H9 (cell line): ENCODE data around the gene MRPL9. TPM values are rescaled to one million over a fixed set of nuclear protein-coding genes. Genes with fewer than 3 reads are reported as not detected.

ENCODE experiments used
- DNase-seq: peaks from one replicate; pipeline ENCODE4 v3.0.0-alpha.2; 2017
- H2AFZ ChIP-seq: one replicate; pipeline ENCODE4 v1.6.1; 2013; ENCODE audit warnings: mild to moderate bottlenecking, low read length, control low read depth, moderate library complexity
- H2AK5ac ChIP-seq: 2 replicates; pipeline ENCODE4 v1.6.1; 2013; ENCODE audit warnings: low read length, control low read depth, mixed read lengths; ENCODE audit not compliant: insufficient read length
- H2BK120ac ChIP-seq: one replicate; pipeline ENCODE4 v1.6.1; 2013; ENCODE audit warnings: low read depth, mild to moderate bottlenecking, low read length, control low read depth, inconsistent platforms; ENCODE audit not compliant: poor library complexity, severe bottlenecking
- H2BK12ac ChIP-seq: 2 replicates; pipeline ENCODE4 v1.6.1; 2013; ENCODE audit warnings: low read length, control low read depth, mixed read lengths, low read depth; ENCODE audit not compliant: insufficient read length
- H2BK15ac ChIP-seq: 2 replicates; pipeline ENCODE4 v1.6.1; 2013; ENCODE audit warnings: low read depth, low read length, control low read depth
- H2BK20ac ChIP-seq: one replicate; pipeline ENCODE4 v1.6.1; 2013; ENCODE audit warnings: low read depth, mild to moderate bottlenecking, low read length, control low read depth, inconsistent platforms; ENCODE audit not compliant: poor library complexity, severe bottlenecking
- H2BK5ac ChIP-seq: 2 replicates; pipeline ENCODE4 v1.6.1; 2013; ENCODE audit warnings: low read length, control low read depth, mixed read lengths; ENCODE audit not compliant: insufficient read length
- H3K14ac ChIP-seq: 2 replicates; pipeline ENCODE4 v1.6.1; 2013; ENCODE audit warnings: low read length, control low read depth; ENCODE audit not compliant: insufficient read depth
- H3K18ac ChIP-seq: 2 replicates; pipeline ENCODE4 v1.6.1; 2013; ENCODE audit warnings: low read depth, mild to moderate bottlenecking, mixed read lengths, low read length, control low read depth; ENCODE audit not compliant: insufficient read length
- H3K23ac ChIP-seq: 2 replicates; pipeline ENCODE4 v1.6.1; 2013; ENCODE audit warnings: low read length, control low read depth, mixed read lengths, low read depth; ENCODE audit not compliant: insufficient read length
- H3K23me2 ChIP-seq: 2 replicates; pipeline ENCODE4 v1.6.1; 2013; ENCODE audit warnings: low read depth, mild to moderate bottlenecking, mixed read lengths, low read length, control low read depth; ENCODE audit not compliant: insufficient read length, poor library complexity, severe bottlenecking
- H3K27ac ChIP-seq: 2 replicates; pipeline ENCODE4 v1.5.1; 2013; ENCODE audit warnings: low read length, control low read depth, mixed read lengths, low read depth; ENCODE audit not compliant: insufficient read length
- H3K27me3 ChIP-seq: 2 replicates; pipeline ENCODE4 v1.6.1; 2013; ENCODE audit warnings: low read length, control low read depth, inconsistent platforms; ENCODE audit not compliant: insufficient read depth
- H3K4ac ChIP-seq: 2 replicates; pipeline ENCODE4 v1.6.1; 2013; ENCODE audit warnings: low read depth, mild to moderate bottlenecking, control low read depth, inconsistent platforms, low read length, moderate library complexity
- H3K4me1 ChIP-seq: 2 replicates; pipeline ENCODE4 v1.6.1; 2013; ENCODE audit warnings: low read length, control low read depth, inconsistent platforms; ENCODE audit not compliant: insufficient read depth
- H3K4me2 ChIP-seq: 2 replicates; pipeline ENCODE4 v1.6.1; 2013; ENCODE audit warnings: low read length, control low read depth, mixed read lengths; ENCODE audit not compliant: insufficient read length, insufficient read depth
- H3K56ac ChIP-seq: 2 replicates; pipeline ENCODE4 v1.6.1; 2013; ENCODE audit warnings: low read depth, mild to moderate bottlenecking, mixed read lengths, low read length, control low read depth; ENCODE audit not compliant: insufficient read length
- H3K79me1 ChIP-seq: 2 replicates; pipeline ENCODE4 v1.6.1; 2013; ENCODE audit warnings: low read depth, mild to moderate bottlenecking, moderate library complexity, low read length, control low read depth, inconsistent platforms; ENCODE audit not compliant: insufficient read depth, poor library complexity, severe bottlenecking
- H3K79me2 ChIP-seq: 2 replicates; pipeline ENCODE4 v1.6.1; 2013; ENCODE audit warnings: low read length, control low read depth, inconsistent platforms; ENCODE audit not compliant: insufficient read depth
- H3K9ac ChIP-seq: 2 replicates; pipeline ENCODE4 v1.6.1; 2013; ENCODE audit warnings: low read length, control low read depth, mixed read lengths; ENCODE audit not compliant: insufficient read length; ENCODE audit errors: extremely low read depth
- H3K9me3 ChIP-seq: one replicate; pipeline ENCODE4 v1.6.1; 2013; ENCODE audit warnings: low read depth, low read length, inconsistent platforms; ENCODE audit not compliant: control insufficient read depth
- H3T11ph ChIP-seq: one replicate; pipeline ENCODE4 v1.6.1; 2013; ENCODE audit warnings: mild to moderate bottlenecking, low read length, control low read depth, inconsistent platforms
- H4K20me1 ChIP-seq: one replicate; pipeline ENCODE4 v1.6.1; 2013; ENCODE audit not compliant: control insufficient read depth, insufficient read length, insufficient read depth
- H4K5ac ChIP-seq: 2 replicates; pipeline ENCODE4 v1.6.1; 2013; ENCODE audit warnings: low read depth, mild to moderate bottlenecking, mixed read lengths, low read length, control low read depth; ENCODE audit not compliant: insufficient read length
- H4K8ac ChIP-seq: replicated peaks from 2 replicates; pipeline ENCODE4 v1.6.1; 2013; ENCODE audit warnings: low read length, control low read depth, mixed read lengths, low read depth; ENCODE audit not compliant: insufficient read length
- H4K91ac ChIP-seq: 2 replicates; pipeline ENCODE4 v1.6.1; 2013; ENCODE audit warnings: low read depth, mild to moderate bottlenecking, moderate library complexity, mixed read lengths, low read length, control low read depth; ENCODE audit not compliant: insufficient read length
- H3K27ac Mint-ChIP-seq, 3 experiments: 2 replicates in 2 of 3; 3 replicates in 1 of 3; pipeline ENCODE4 v1.8.0; 2020 to 2021; ENCODE audit warnings: mixed read lengths in 3 of 3, mild to moderate bottlenecking in 1 of 3, moderate library complexity in 1 of 3
- H3K27me3 Mint-ChIP-seq: 2 replicates; pipeline ENCODE4 v1.8.0; 2021; ENCODE audit warnings: low read depth, mild to moderate bottlenecking, moderate library complexity, mixed read lengths
- H3K36me3 Mint-ChIP-seq, 3 experiments: 2 replicates in 2 of 3; 3 replicates in 1 of 3; pipeline ENCODE4 v1.8.0; 2020 to 2021; ENCODE audit warnings: low read depth in 3 of 3, mixed read lengths in 3 of 3; ENCODE audit not compliant: insufficient read depth in 1 of 3
- H3K4me1 Mint-ChIP-seq, 2 experiments: 2 replicates each; pipeline ENCODE4 v1.8.0; 2020; ENCODE audit warnings: mixed read lengths in 2 of 2
- H3K4me3 Mint-ChIP-seq, 2 experiments: 2 replicates in 1 of 2; 3 replicates in 1 of 2; pipeline ENCODE4 v1.8.0; 2020 to 2021; ENCODE audit warnings: mild to moderate bottlenecking in 2 of 2, mixed read lengths in 2 of 2, moderate library complexity in 1 of 2
- H3K9me3 Mint-ChIP-seq, 2 experiments: 2 replicates in 1 of 2; 3 replicates in 1 of 2; pipeline ENCODE4 v1.8.0; 2020; ENCODE audit warnings: mild to moderate bottlenecking in 2 of 2, mixed read lengths in 2 of 2, moderate library complexity in 1 of 2
- WGBS: extraction: QIAGEN DNeasy Blood & Tissue Kit; methylation state at CpG from one replicate; pipeline ENCODE4 v1.1.7; 2013; ENCODE audit warnings: missing lambda C conversion rate, low lambda C conversion rate, mixed read lengths; ENCODE audit not compliant: insufficient read length; ENCODE audit errors: extremely low coverage; 5-methylcytosine and 5-hydroxymethylcytosine counted together
- total RNA-seq: library from RNA; stranded (reverse); gene quantifications from 2 replicates; pipeline ENCODE4 v1.2.1, GENCODE V29; 2021
- TF ChIP-seq, protein P1 (sequence below): fragments of 200-600 bp; sonication (generic); conservative IDR thresholded peaks from 3 replicates; pipeline ENCODE4 v1.8.0; 2021; ENCODE audit warnings: antibody characterized with exemption, mild to moderate bottlenecking

Gene MRPL9
- total RNA-seq, 1 experiment from 2014 or later, result 102 TPM

GRCh38 chr1:151720125-151720524 lies 43.2 kb downstream of the MRPL9 start:
- Mint-ChIP-seq H3K27ac (no peak overlapping the region), H3K9me3 (no peaks in the 10 kb centered on the region), H3K27me3 (peaks cover 76% of the 10 kb centered on the region), H3K4me1 (peaks cover 55 to 62% of the 10 kb centered on the region in 2 experiments), H3K4me3 (no peak overlapping the region), H3K36me3 (no peaks in the 10 kb centered on the region)
- H3K4me1 ChIP-seq, result 0 out of 2 replicates have a peak, but pooled peaks cover 6% of the 10 kb centered on the region
- H3K27me3 ChIP-seq, result peaks cover 24% of the 10 kb centered on the region; the same call in 1 of the 2 replicates
- no peak overlapping the region for H4K5ac ChIP-seq
- H3K9me3 ChIP-seq, result no peaks in the 10 kb centered on the region
- H4K8ac ChIP-seq, result no peak overlapping the region
- no peak overlapping the region for H2BK120ac ChIP-seq
- H2AK5ac ChIP-seq, result no peak overlapping the region
- no peak overlapping the region for H2BK12ac ChIP-seq
- no peak overlapping the region for H3K18ac ChIP-seq
- no peak overlapping the region for H2AFZ ChIP-seq
- no peak for DNase-seq
- no peak overlapping the region for H3T11ph ChIP-seq
- H3K27ac ChIP-seq, result no peak overlapping the region
- TF ChIP-seq, protein P1, sequence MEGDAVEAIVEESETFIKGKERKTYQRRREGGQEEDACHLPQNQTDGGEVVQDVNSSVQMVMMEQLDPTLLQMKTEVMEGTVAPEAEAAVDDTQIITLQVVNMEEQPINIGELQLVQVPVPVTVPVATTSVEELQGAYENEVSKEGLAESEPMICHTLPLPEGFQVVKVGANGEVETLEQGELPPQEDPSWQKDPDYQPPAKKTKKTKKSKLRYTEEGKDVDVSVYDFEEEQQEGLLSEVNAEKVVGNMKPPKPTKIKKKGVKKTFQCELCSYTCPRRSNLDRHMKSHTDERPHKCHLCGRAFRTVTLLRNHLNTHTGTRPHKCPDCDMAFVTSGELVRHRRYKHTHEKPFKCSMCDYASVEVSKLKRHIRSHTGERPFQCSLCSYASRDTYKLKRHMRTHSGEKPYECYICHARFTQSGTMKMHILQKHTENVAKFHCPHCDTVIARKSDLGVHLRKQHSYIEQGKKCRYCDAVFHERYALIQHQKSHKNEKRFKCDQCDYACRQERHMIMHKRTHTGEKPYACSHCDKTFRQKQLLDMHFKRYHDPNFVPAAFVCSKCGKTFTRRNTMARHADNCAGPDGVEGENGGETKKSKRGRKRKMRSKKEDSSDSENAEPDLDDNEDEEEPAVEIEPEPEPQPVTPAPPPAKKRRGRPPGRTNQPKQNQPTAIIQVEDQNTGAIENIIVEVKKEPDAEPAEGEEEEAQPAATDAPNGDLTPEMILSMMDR, result no peak
- no peaks in the 10 kb centered on the region for H4K20me1 ChIP-seq
- H3K9ac ChIP-seq, result no peak overlapping the region
- H2BK5ac ChIP-seq, result no peak overlapping the region
- H2BK15ac ChIP-seq, result no peak overlapping the region
- no peak overlapping the region for H2BK20ac ChIP-seq
- no peak overlapping the region for H3K4me2 ChIP-seq
- no CpG with 5 or more reads among the region's 1 CpG for WGBS
- no peak overlapping the region for H3K56ac ChIP-seq
- peaks cover 21% of the 10 kb centered on the region for H3K23me2 ChIP-seq
- no peak overlapping the region for H4K91ac ChIP-seq
- H3K4ac ChIP-seq, result no peak overlapping the region
- no peaks in the 10 kb centered on the region for H3K79me1 ChIP-seq
- H3K23ac ChIP-seq, result no peak overlapping the region
- H3K14ac ChIP-seq, result no peak overlapping the region
- H3K79me2 ChIP-seq, result no peaks in the 10 kb centered on the region
